GM13976 (cell line): Measurements from ENCODE around the gene DNM2.

Source experiments
- DNase-seq: peaks from one replicate; pipeline ENCODE4 v3.0.0; 2012; ENCODE audit warnings: low spot score
- in situ Hi-C: fragments of 300-500 bp; cut with MboI; formaldehyde crosslinking; loops from one replicate; pipeline ENCODE4 v1.12.0; 2022; ENCODE audit warnings: low sequenced_read_pairs, mixed read lengths, inconsistent platforms; ENCODE audit not compliant: unreplicated experiment
- TF ChIP-seq, protein P1 (sequence below): IDR thresholded peaks from 2 replicates; pipeline ENCODE4 v1.5.1; 2012; ENCODE audit warnings: borderline replicate concordance, mild to moderate bottlenecking; ENCODE audit not compliant: insufficient read depth; ENCODE audit errors: extremely low read depth, missing control alignments, control extremely low read depth

Gene DNM2

GRCh38 chr19:10712754-10713153, 5.1 kb upstream of the DNM2 start:
- TF ChIP-seq, protein P1, sequence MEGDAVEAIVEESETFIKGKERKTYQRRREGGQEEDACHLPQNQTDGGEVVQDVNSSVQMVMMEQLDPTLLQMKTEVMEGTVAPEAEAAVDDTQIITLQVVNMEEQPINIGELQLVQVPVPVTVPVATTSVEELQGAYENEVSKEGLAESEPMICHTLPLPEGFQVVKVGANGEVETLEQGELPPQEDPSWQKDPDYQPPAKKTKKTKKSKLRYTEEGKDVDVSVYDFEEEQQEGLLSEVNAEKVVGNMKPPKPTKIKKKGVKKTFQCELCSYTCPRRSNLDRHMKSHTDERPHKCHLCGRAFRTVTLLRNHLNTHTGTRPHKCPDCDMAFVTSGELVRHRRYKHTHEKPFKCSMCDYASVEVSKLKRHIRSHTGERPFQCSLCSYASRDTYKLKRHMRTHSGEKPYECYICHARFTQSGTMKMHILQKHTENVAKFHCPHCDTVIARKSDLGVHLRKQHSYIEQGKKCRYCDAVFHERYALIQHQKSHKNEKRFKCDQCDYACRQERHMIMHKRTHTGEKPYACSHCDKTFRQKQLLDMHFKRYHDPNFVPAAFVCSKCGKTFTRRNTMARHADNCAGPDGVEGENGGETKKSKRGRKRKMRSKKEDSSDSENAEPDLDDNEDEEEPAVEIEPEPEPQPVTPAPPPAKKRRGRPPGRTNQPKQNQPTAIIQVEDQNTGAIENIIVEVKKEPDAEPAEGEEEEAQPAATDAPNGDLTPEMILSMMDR, result no peak
- no peak for DNase-seq
- in situ Hi-C loops, result no loop called here

DNA sequence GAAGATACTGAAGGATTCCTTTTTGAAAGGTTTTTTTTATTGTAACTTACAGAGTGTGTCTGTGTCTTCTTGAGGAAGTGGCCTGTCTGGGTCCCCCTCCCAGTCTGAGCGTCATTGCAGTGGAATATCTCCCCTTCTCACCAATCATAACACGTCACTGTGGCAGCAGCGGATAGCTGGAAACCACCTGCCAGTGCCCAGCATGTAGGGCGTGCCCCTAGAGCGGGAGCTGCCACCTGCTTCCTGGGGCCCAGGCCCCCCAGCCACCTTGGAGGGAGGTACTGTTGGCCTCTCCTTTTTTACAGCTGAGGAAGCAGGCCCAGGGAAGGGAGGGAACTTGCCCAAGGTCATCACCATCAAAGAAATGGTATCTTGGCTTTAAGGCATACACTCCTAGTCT, 4.6 kb upstream of the DNM2 start:
- TF ChIP-seq, protein P1, result no peak
- DNase-seq, result no peak
- in situ Hi-C loops, result no loop called here

GRCh38 chr19:10717054-10717355, 874 bp upstream of the DNM2 start:
- in situ Hi-C loops, result no loop called here
- TF ChIP-seq, protein P1, result no peak
- no peak for DNase-seq

- in situ Hi-C loops, result no loop called here
- DNase-seq, result peak; percentile 67
- TF ChIP-seq, protein P1, result no peak
Measured at GRCh38 chr19:10718205-10719196, 622 bp downstream of the DNM2 start.

DNA sequence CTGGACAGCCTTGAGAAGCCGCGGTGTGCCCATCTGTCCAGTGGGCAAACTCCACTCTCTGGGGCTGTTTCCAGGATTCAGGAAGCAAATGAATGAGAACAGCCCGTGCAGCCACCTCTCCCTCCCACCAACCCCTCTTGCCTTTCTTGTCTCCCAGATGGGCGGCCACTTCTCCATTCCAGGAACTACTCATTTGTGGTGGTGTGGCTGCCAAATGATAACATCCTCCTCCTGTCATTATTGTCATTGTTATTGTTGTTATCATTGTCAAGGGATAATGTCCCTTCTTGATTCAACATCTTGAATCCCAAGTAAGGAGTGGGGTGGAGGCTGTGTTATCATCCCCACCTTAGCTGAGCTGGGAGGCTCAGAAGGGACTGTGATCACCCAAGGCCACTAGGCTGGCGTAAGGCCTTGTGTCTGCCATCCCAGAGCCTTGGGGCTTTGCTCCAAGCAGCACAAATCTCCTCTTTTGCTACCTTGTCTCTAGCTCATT, 1.6 kb downstream of the DNM2 start:
- no peak for DNase-seq

GRCh38 chr19:10720607-10721125, 2.8 kb downstream of the DNM2 start:
- in situ Hi-C loops, result no loop called here
- DNase-seq, result no peak
- TF ChIP-seq, protein P1, result no peak

More for the DNA sequence above, 1.6 kb downstream of the DNM2 start:
- TF ChIP-seq, protein P1, result no peak
- in situ Hi-C loops, result no loop called here
